PC-9 (cell line): ENCODE measurements around the gene NCAM2. TPM values are rescaled to one million over a fixed set of nuclear protein-coding genes. Genes with fewer than 3 reads are reported as not detected.

Experiments
- BruUV-seq: library from RNA; stranded (reverse); fragments of 400-500 nt; replicated peaks from 2 replicates; lab custom pipeline; 2021; lab: Mats Ljungman, UMichigan
- CTCF ChIA-PET: fragments of 300-600 bp; sonication (Branson Sonifier 250); formaldehyde crosslinking; loops from one replicate; lab custom pipeline; 2022; ENCODE audit warnings: antibody characterized with exemption; lab: Charles Lee
- POLR2A ChIA-PET: fragments of 300-600 bp; sonication (Branson Sonifier 250); formaldehyde crosslinking; loops from one replicate; lab custom pipeline; 2022; ENCODE audit warnings: antibody characterized with exemption; ENCODE audit not compliant: unreplicated experiment; lab: Charles Lee
- DNase-seq, 2 experiments: peaks; one replicate each; pipeline versions ENCODE4 v3.0.0 to v3.0.0-alpha.2; 2015 to 2022; ENCODE audit warnings: mixed read lengths in 1 of 2
- H2AFZ ChIP-seq: fragments of 200-600 bp; sonication (generic); 2 replicates; pipeline ENCODE4 v1.8.1; 2017; ENCODE audit warnings: antibody characterized with exemption
- H3F3A ChIP-seq: fragments of 200-600 bp; sonication (generic); 2 replicates; pipeline ENCODE4 v1.8.1; 2017; ENCODE audit warnings: antibody characterized with exemption, mild to moderate bottlenecking, low read depth; ENCODE audit not compliant: insufficient read depth
- H3K27ac ChIP-seq: fragments of 200-600 bp; sonication (generic); 2 replicates; pipeline ENCODE4 v1.6.1; 2016; ENCODE audit warnings: mixed run types
- H3K27me3 ChIP-seq: fragments of 200-600 bp; sonication (generic); 2 replicates; pipeline ENCODE4 v1.6.1; 2016; ENCODE audit warnings: low read depth, mixed run types; ENCODE audit not compliant: insufficient read depth
- H3K36me3 ChIP-seq: fragments of 200-600 bp; sonication (generic); 2 replicates; pipeline ENCODE4 v1.6.1; 2016; ENCODE audit warnings: low read depth, mixed run types
- H3K4me1 ChIP-seq: fragments of 200-600 bp; sonication (generic); replicated peaks from 2 replicates; pipeline ENCODE4 v1.6.1; 2016; ENCODE audit warnings: mixed run types; ENCODE audit not compliant: insufficient read depth
- H3K4me2 ChIP-seq: fragments of 200-600 bp; sonication (generic); 2 replicates; pipeline ENCODE4 v1.6.1; 2017; ENCODE audit warnings: mixed run types
- H3K4me3 ChIP-seq: fragments of 200-600 bp; sonication (generic); 2 replicates; pipeline ENCODE4 v1.6.1; 2016; ENCODE audit warnings: mixed run types
- H3K79me2 ChIP-seq: fragments of 200-600 bp; sonication (generic); 2 replicates; pipeline ENCODE4 v1.6.1; 2017; ENCODE audit warnings: low read depth, mixed run types
- H3K9me2 ChIP-seq: fragments of 200-600 bp; sonication (generic); 2 replicates; pipeline ENCODE4 v1.8.1; 2017; ENCODE audit warnings: mild to moderate bottlenecking; ENCODE audit not compliant: insufficient read depth
- H3K9me3 ChIP-seq: fragments of 200-600 bp; sonication (generic); 2 replicates; pipeline ENCODE4 v1.8.1; 2016; ENCODE audit warnings: low read depth; ENCODE audit not compliant: insufficient read depth
- H4K20me1 ChIP-seq: fragments of 200-600 bp; sonication (generic); 2 replicates; pipeline ENCODE4 v1.8.1; 2017; ENCODE audit not compliant: insufficient read depth
- CTCF ChIP-seq: fragments of 200-600 bp; sonication (generic); conservative IDR thresholded peaks from 2 replicates; pipeline ENCODE4 v1.6.1; 2017; ENCODE audit warnings: mixed run types, antibody characterized with exemption, mild to moderate bottlenecking, moderate library complexity
- EZH2 ChIP-seq: fragments of 200-600 bp; sonication (generic); IDR thresholded peaks from 2 replicates; pipeline ENCODE4 v1.8.0; 2017; ENCODE audit warnings: antibody characterized with exemption, low read depth
- intact Hi-C: fragments of 100-400 bp; cut with micrococcal nuclease; formaldehyde crosslinking; loops from one replicate; pipeline ENCODE4 v1.10.0; 2022; ENCODE audit not compliant: unreplicated experiment
- total RNA-seq: library from RNA; stranded (reverse); gene quantifications from 2 replicates; pipeline ENCODE4 v1.2.3, GENCODE V29; 2021

NCAM2 gene
- total RNA-seq, 1 experiment from 2014 or later = not detected

GRCh38 chr21:21034036-21034435 is 35.8 kb downstream of the NCAM2 start:
- no peak for DNase-seq
- H3K27me3 ChIP-seq = no peaks in the 10 kb centered on the region
- H3K4me1 ChIP-seq = no peaks in the 10 kb centered on the region
- H4K20me1 ChIP-seq = no peaks in the 10 kb centered on the region
- TF ChIP-seq EZH2 (no peak), CTCF (no peak)
- no peak overlapping the region for H3K4me2 ChIP-seq
- no peaks in the 10 kb centered on the region for H3K79me2 ChIP-seq
- no peak overlapping the region for H2AFZ ChIP-seq
- no peaks in the 10 kb centered on the region for H3K36me3 ChIP-seq
- H3K27ac ChIP-seq = no peak overlapping the region
- intact Hi-C loops = no loop called here
- H3K4me3 ChIP-seq = no peak overlapping the region
- H3K9me2 ChIP-seq = no peaks in the 10 kb centered on the region
- H3K9me3 ChIP-seq = no peaks in the 10 kb centered on the region
- ChIA-PET CTCF (no interaction called here), POLR2A (no interaction called here)
- H3F3A ChIP-seq = no peaks in the 10 kb centered on the region
- BruUV-seq = no TSS peak

GRCh38 chr21:21039624-21040170 is 41.5 kb downstream of the NCAM2 start:
- TF ChIP-seq EZH2 (no peak), CTCF (no peak)
- H3K27ac ChIP-seq = no peak overlapping the region
- H3K36me3 ChIP-seq = no peaks in the 10 kb centered on the region
- POLR2A ChIA-PET = no interaction called here
- no peaks in the 10 kb centered on the region for H3K79me2 ChIP-seq
- CTCF ChIA-PET = no interaction called here
- DNase-seq = no peak
- H3K4me2 ChIP-seq = no peak overlapping the region
- no peak overlapping the region for H3K4me3 ChIP-seq
- intact Hi-C loops = no loop called here
- H3F3A ChIP-seq = no peaks in the 10 kb centered on the region
- no peaks in the 10 kb centered on the region for H3K9me3 ChIP-seq
- no peak overlapping the region for H2AFZ ChIP-seq
- H3K4me1 ChIP-seq = no peaks in the 10 kb centered on the region
- no peaks in the 10 kb centered on the region for H3K27me3 ChIP-seq
- no peaks in the 10 kb centered on the region for H3K9me2 ChIP-seq
- no TSS peak for BruUV-seq
- no peaks in the 10 kb centered on the region for H4K20me1 ChIP-seq

- intact Hi-C loops = no loop called here
Observed at GRCh38 chr21:21045518-21045917, 47.3 kb downstream of the NCAM2 start.

More at GRCh38 chr21:21045518-21045917, 47.3 kb downstream of the NCAM2 start:
- Histone ChIP-seq H3K9me3 (no peaks in the 10 kb centered on the region), H3F3A (no peaks in the 10 kb centered on the region), H2AFZ (no peak overlapping the region), H3K27ac (no peak overlapping the region), H4K20me1 (no peaks in the 10 kb centered on the region), H3K4me2 (no peak overlapping the region), H3K79me2 (no peaks in the 10 kb centered on the region), H3K4me3 (no peak overlapping the region), H3K4me1 (no peaks in the 10 kb centered on the region), H3K9me2 (no peaks in the 10 kb centered on the region), H3K36me3 (no peaks in the 10 kb centered on the region), H3K27me3 (no peaks in the 10 kb centered on the region)
- CTCF ChIA-PET = no interaction called here
- DNase-seq = no peak
- TF ChIP-seq EZH2 (no peak), CTCF (no peak)
- BruUV-seq = no TSS peak
- POLR2A ChIA-PET = no interaction called here
